ENCODE data around the gene SPRR2E. TPM values are rescaled to one million over a fixed set of nuclear protein-coding genes. Genes with fewer than 3 reads are reported as not detected.

SPRR2E gene
- not detected in 2 replicates for total RNA-seq

DNA sequence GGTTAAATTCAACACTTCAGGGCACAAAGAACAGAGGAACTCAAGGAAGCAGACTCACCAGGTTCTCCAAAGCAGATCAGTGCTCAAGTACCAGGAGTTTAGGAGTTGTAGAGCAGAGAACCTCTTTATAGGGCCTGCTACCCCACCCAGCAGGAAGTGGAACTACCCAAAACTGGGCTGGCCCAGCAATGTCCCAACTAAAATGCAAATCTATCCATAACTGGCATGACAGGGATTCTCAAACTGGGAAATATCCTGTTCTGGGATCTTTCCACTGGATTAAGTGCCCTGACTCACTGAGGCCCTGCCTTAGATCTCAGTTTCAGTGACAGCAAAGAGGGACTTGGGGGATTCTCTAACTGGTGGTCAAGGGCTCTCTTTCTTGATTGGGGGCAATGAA, at the start of gene SPRR2E:
SPRR2E (minus strand) TSS at position 101 of the 400 bp plus-strand sequence. CDS start 775 bp downstream, outside the sequence.

DNA sequence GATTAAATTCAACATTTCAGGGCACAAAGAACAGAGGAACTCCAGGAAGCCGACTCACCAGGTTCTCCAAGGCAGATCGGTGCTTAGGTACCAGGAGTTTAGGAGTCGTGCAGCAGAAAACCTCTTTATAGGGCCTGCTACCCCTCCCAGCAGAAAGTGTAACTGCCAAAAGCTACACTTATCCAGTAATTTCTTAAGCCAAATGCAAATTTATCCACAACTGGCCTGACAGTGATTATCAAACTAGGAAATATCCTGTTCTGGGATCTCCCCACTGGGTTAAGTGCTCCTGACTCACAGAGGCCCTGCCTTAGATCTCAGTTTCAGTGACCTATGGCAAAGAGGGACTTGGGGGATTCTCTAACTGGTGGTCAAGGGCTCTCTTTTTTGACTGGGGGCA, 19.1 kb upstream of the SPRR2E start, which contains the start of gene SPRR2F:
SPRR2F (minus strand) TSS at position 101 of the 400 bp plus-strand sequence. CDS start 783 bp downstream, outside the sequence.

DNA sequence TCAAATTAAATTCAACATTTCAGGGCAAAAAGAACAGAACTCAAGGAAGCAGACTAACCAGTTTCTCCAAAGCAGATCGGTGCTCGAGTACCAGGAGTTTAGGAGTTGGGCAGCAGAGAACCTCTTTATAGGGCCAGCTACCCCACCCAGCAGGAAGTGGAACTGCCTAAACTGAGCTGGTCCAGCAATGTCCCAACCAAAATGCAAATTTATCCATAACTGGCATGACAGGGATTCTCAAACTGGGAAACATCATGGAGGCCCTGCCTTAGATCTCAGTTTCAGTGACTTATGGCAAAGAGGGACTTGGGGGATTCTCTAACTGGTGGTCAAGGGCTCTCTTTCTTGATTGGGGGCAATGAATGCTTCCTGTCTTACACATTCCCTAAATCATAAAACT, 22.8 kb downstream of the SPRR2E start, which contains the start of gene SPRR2B:
SPRR2B (minus strand) TSS at position 101 of the 400 bp plus-strand sequence. CDS start 772 bp downstream, outside the sequence.

DNA sequence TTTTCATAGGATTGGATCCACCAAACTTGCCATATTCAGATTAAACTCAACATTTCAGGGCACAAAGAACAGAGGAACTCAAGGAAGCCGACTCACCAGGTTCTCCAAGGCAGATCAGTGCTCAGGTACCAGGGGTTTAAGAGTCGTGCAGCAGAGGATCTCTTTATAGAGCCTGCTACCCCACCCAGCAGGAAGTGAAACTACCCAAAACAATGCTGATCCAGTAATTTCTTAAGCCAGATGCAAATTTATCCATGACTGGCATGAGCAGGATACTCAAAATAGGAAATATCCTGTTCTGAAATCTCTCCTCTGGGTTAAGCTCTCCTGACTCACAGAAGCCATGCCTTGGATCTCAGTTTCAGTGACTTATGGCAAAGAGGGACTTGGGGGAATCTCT, 37.0 kb downstream of the SPRR2E start, which contains the start of gene SPRR2A:
SPRR2A (minus strand) TSS at position 138 of the 400 bp plus-strand sequence. CDS start 777 bp downstream, outside the sequence.

Other genes starting within 250 kb of the SPRR2E start
- not detected in 2 replicates for gene LCE7A, start 234.5 kb downstream of the SPRR2E start, total RNA-seq
- not detected in 2 replicates for gene SMCP, start 216.2 kb downstream of the SPRR2E start, total RNA-seq
- gene IVL, start 186.0 kb downstream of the SPRR2E start, total RNA-seq = not detected in 2 replicates
- gene SPRR5, start 147.3 kb downstream of the SPRR2E start, total RNA-seq = not detected in 2 replicates
- not detected in 2 replicates for gene SPRR4, start 123.9 kb downstream of the SPRR2E start, total RNA-seq
- not detected in 2 replicates for gene SPRR1A, start 110.4 kb downstream of the SPRR2E start, total RNA-seq
- gene SPRR3, start 92.8 kb downstream of the SPRR2E start, total RNA-seq = not detected in 2 replicates
- not detected in 2 replicates for gene SPRR1B, start 63.3 kb downstream of the SPRR2E start, total RNA-seq
- gene SPRR2D, start 53.4 kb downstream of the SPRR2E start, total RNA-seq = not detected in 2 replicates
- gene SPRR2A, start 37.0 kb downstream of the SPRR2E start, total RNA-seq = not detected in 2 replicates
- gene SPRR2B, start 22.9 kb downstream of the SPRR2E start, total RNA-seq = not detected in 2 replicates
- gene SPRR2F, start 19.0 kb upstream of the SPRR2E start, total RNA-seq = not detected in 2 replicates
- not detected in 2 replicates for gene SPRR2G, start 56.4 kb upstream of the SPRR2E start, total RNA-seq
- not detected in 2 replicates for gene LELP1, start 108.9 kb upstream of the SPRR2E start, total RNA-seq
- gene PRR9, start 123.1 kb upstream of the SPRR2E start, total RNA-seq = not detected in 2 replicates
- not detected in 2 replicates for gene LORICRIN, start 165.2 kb upstream of the SPRR2E start, total RNA-seq
- not detected in 2 replicates for gene PGLYRP3, start 218.4 kb upstream of the SPRR2E start, total RNA-seq